Renal cortical epithelial cell (primary cell): ENCODE data around the gene OAT. TPM values are rescaled to one million over a fixed set of nuclear protein-coding genes. Genes with fewer than 3 reads are reported as not detected.
"Not testable (repeated sequence)": the region's sequence is repeated elsewhere in the genome, so short reads cannot be mapped to it uniquely, and the experiment has no call there.

Source experiments
- DNase-seq: peaks from one replicate; pipeline ENCODE4 v3.0.0-alpha.2; 2011; ENCODE audit warnings: low read depth
- total RNA-seq: library from RNA; depleted of rRNA; stranded (reverse); fragments of >200 nt; gene quantifications from 2 replicates; pipeline ENCODE4 v1.2.3, GENCODE V29; 2014

OAT gene
- total RNA-seq, 1 donor from 2014 or later = 112 TPM

- peak; percentile 24 for DNase-seq
Measured at GRCh38 chr10:124378881-124379471, 39.7 kb downstream of the OAT start.

GRCh38 chr10:124378271-124378670, 40.5 kb downstream of the OAT start:
- DNase-seq = no peak

- DNase-seq = no peak
Measured at GRCh38 chr10:124377101-124377500, 41.6 kb downstream of the OAT start.

- DNase-seq = no peak
Measured at GRCh38 chr10:124376411-124376810, 42.3 kb downstream of the OAT start.

- DNase-seq = no peak
Measured at GRCh38 chr10:124375691-124376090, 43.0 kb downstream of the OAT start.

GRCh38 chr10:124375353-124375614, 43.4 kb downstream of the OAT start:
- DNase-seq = no peak

- no peak for DNase-seq
Measured at GRCh38 chr10:124374535-124375352, 44.0 kb downstream of the OAT start.

GRCh38 chr10:124372899-124373298, 45.8 kb downstream of the OAT start:
- no peak for DNase-seq

- no peak for DNase-seq
Measured at GRCh38 chr10:124370426-124370825, 48.3 kb downstream of the OAT start.

GRCh38 chr10:124369986-124370385, 48.7 kb downstream of the OAT start:
- DNase-seq = no peak

GRCh38 chr10:124369533-124369932, 49.2 kb downstream of the OAT start:
- not testable (repeated sequence) for DNase-seq

- DNase-seq = no peak
Measured at GRCh38 chr10:124369066-124369465, 49.7 kb downstream of the OAT start.

GRCh38 chr10:124367936-124368335, 50.8 kb downstream of the OAT start:
- no peak for DNase-seq

GRCh38 chr10:124367414-124367813, 51.3 kb downstream of the OAT start:
- no peak for DNase-seq

- no peak for DNase-seq
Measured at GRCh38 chr10:124366825-124367224, 51.9 kb downstream of the OAT start.

GRCh38 chr10:124366343-124366742, 52.4 kb downstream of the OAT start:
- DNase-seq = no peak

- no peak for DNase-seq
Measured at GRCh38 chr10:124364674-124365073, 54.0 kb downstream of the OAT start.

- DNase-seq = no peak
Measured at GRCh38 chr10:124362568-124362967, 56.2 kb downstream of the OAT start.

GRCh38 chr10:124359336-124359832, 59.3 kb downstream of the OAT start:
- DNase-seq = no peak

- DNase-seq = no peak
Measured at GRCh38 chr10:124357561-124357885, 61.2 kb downstream of the OAT start.

- DNase-seq = no peak
Measured at GRCh38 chr10:124356701-124357560, 61.8 kb downstream of the OAT start.
